H1 (cell line): Measurements from ENCODE around the gene CADPS. TPM values are rescaled to one million over a fixed set of nuclear protein-coding genes. Genes with fewer than 3 reads are reported as not detected.

Experiments
- CBX5 ChIP-seq: fragments of 300-800, 300-1000 bp; sonication (generic); IDR thresholded peaks from 2 replicates; pipeline ENCODE4 v1.7.1; 2016; ENCODE audit warnings: antibody characterized with exemption, low read length, low read depth
- CHD2 ChIP-seq: IDR thresholded peaks from 2 replicates; pipeline ENCODE4 v1.6.1; 2012; ENCODE audit warnings: low read length, improper control_type of control experiment
- CHD7 ChIP-seq: fragments of 300-600 bp; sonication (generic); IDR thresholded peaks from 2 replicates; pipeline ENCODE4 v1.7.1; 2012; ENCODE audit warnings: low read length, moderate library complexity, mild to moderate bottlenecking, inconsistent platforms; ENCODE audit not compliant: insufficient replicate concordance
- GTF2F1 ChIP-seq: IDR thresholded peaks from 2 replicates; pipeline ENCODE4 v1.6.1; 2012; ENCODE audit warnings: low read depth, low read length, improper control_type of control experiment, borderline replicate concordance
- PHF8 ChIP-seq: fragments of 200-600 bp; sonication (generic); conservative IDR thresholded peaks from 2 replicates; pipeline ENCODE4 v1.7.1; 2012; ENCODE audit warnings: low read depth, mild to moderate bottlenecking, inconsistent platforms, low read length, moderate library complexity
- RAD21 ChIP-seq, 2 experiments: IDR thresholded peaks in 1 of 2; conservative IDR thresholded peaks in 1 of 2; 2 replicates each; pipeline ENCODE4 v1.6.1; 2011; ENCODE audit warnings: low read depth in 2 of 2, low read length in 2 of 2, improper control_type of control experiment in 1 of 2, inconsistent platforms in 1 of 2, mild to moderate bottlenecking in 1 of 2, moderate library complexity in 1 of 2
- RFX5 ChIP-seq: IDR thresholded peaks from 2 replicates; pipeline ENCODE4 v1.6.1; 2011; ENCODE audit warnings: low read depth, low read length, improper control_type of control experiment, borderline replicate concordance
- TAF7 ChIP-seq: optimal IDR thresholded peaks from 2 replicates; pipeline ENCODE3; 2011; ENCODE audit warnings: low read depth, mild to moderate bottlenecking, inconsistent platforms, low read length, moderate library complexity, borderline replicate concordance
- TBP ChIP-seq: IDR thresholded peaks from 2 replicates; pipeline ENCODE4 v1.6.1; 2011; ENCODE audit warnings: low read depth, low read length, improper control_type of control experiment
- polyA plus RNA-seq, 7 experiments: library from polyadenylated mRNA; depleted of rRNA in 3 of 7; stranded (reverse) in 5 of 7; unstranded in 2 of 7; fragments of >200 nt in 5 of 7; fragments of 200-250 nt in 2 of 7; gene quantifications; 1 replicate in 5 of 7; 2 replicates in 1 of 7; 4 replicates in 1 of 7; pipeline versions ENCODE4 v1.2.1 to v1.2.3, GENCODE V29; 2011 to 2013; ENCODE audit warnings: missing spikeins in 2 of 7, mixed read lengths in 2 of 7
- total RNA-seq: library from RNA; stranded (reverse); fragmentation: NEBNext Ultra II Directional; extraction: Animal tissue kit (Norgen Biotek cat#: 25700); gene quantifications from 2 replicates; pipeline ENCODE4 v1.2.1, GENCODE V29; 2021
- TF ChIP-seq, protein P1 (sequence below): IDR thresholded peaks from 2 replicates; pipeline ENCODE4 v1.6.1; 2011; ENCODE audit warnings: low read depth, mild to moderate bottlenecking, low read length; ENCODE audit not compliant: insufficient read depth

The CADPS gene
- total and polyA plus RNA-seq, 2 of the 8 experiments (the other 6 are each of a cell fraction or from before 2014, with no cell fraction given) = 7.1 to 10.2 TPM

- TF ChIP-seq CHD7 (no peak), RAD21 (IDR thresholded peaks at IDR 0.05 in 1 of 2, conservative IDR thresholded peaks at IDR 0.05 in 1 of 2; ENCODE audit: low read depth in 2 of 2, low read length in 2 of 2) (no peak), PHF8 (no peak), TAF7 (no peak), TBP (no peak), RFX5 (no peak), CHD2 (no peak), CBX5 (no peak), GTF2F1 (no peak)
- TF ChIP-seq, protein P1, sequence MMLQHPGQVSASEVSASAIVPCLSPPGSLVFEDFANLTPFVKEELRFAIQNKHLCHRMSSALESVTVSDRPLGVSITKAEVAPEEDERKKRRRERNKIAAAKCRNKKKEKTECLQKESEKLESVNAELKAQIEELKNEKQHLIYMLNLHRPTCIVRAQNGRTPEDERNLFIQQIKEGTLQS = no peak
Observed at GRCh38 chr3:62597491-62597890, 277.7 kb downstream of the CADPS start (continued).
